GM21619 (cell line): Measurements from ENCODE around the gene ABCB7.
"Not testable (repeated sequence)": the region's sequence is repeated elsewhere in the genome, so short reads cannot be mapped to it uniquely, and the experiment has no call there.

Source experiments
- ATAC-seq: cut with Tn5 transposase; IDR thresholded peaks from one replicate; pipeline ENCODE4 v1.9.1; 2021; ENCODE audit not compliant: unreplicated experiment

The ABCB7 gene

GRCh38 chrX:75106772-75107171, 49.3 kb downstream of the ABCB7 start:
- ATAC-seq, result no peak

GRCh38 chrX:75096331-75096730, 59.8 kb downstream of the ABCB7 start:
- no peak for ATAC-seq

GRCh38 chrX:75086731-75087195, 69.3 kb downstream of the ABCB7 start:
- no peak for ATAC-seq

DNA sequence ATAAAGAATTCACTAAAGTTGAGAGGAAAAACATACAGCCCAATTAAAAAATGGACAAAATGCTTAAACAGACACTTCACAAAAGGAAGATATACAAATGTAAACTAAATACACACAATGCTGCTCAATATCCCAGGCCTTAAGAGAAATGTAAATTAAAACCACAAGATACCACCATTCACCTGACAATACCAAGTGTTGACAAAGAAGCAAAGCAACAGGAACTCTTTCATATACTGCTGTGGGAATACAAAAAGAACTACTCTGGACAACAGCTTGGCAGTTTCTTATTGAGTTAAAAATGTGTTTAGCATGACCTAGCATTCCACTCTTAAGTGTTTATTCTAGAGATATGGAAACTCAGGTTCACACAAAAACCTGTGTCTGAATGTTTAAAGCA, 71.3 kb downstream of the ABCB7 start:
- no peak for ATAC-seq

- ATAC-seq, result no peak
Observed at GRCh38 chrX:75076429-75076828, 79.7 kb downstream of the ABCB7 start.

DNA sequence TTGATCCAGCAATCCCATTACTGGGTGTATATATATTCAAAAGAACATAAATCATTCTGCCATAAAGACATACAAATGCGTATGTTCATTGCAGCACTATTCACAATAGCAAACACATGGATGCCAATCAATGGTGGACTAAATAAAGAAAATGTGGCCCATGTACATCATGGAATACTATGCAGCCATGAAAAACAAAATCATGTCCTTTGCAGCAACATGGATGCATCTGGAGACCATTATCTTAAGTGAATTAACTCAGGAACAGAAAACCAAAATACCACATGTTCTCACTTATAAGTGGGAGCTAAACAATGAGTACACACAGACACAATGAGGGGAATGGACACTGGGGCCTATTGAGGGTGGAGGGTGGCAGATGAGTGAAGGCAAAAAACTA, 81.6 kb downstream of the ABCB7 start:
- ATAC-seq, result no peak

DNA sequence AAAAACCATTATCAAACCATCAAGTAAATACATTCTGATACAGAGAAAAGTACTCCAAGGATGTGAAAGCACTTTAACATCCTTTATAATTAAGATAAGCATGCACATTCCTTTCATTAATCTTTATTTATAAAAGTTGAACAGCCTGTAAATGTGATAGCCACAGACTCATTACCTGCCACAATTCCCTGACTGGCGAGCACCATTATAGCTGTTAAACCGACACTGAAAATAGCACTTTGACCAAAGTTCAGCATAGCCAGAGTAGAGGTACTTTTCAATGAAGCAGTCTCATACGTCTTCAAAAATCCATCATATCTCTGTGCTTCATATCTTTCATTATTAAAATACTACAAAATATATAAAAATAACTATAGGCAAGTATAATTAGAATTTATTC, 84.7 kb downstream of the ABCB7 start:
- no peak for ATAC-seq

DNA sequence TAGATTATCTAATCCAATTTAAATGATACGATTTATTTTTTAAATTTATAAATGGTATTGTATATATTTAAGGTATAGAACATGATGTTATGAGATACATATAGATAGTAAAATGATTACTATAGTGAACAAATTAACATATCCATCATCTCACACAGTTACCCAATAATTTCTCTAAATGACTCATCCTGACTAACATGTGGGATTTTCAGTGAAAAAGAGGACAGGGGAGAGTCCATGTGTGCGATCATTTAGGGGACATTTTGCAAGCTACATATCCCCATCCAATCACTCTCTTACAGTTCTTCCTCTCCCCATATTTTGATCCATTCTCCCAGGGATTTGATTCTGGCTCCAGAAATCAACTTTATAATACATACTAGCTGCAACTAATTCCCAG, 88.2 kb downstream of the ABCB7 start:
- no peak for ATAC-seq

DNA sequence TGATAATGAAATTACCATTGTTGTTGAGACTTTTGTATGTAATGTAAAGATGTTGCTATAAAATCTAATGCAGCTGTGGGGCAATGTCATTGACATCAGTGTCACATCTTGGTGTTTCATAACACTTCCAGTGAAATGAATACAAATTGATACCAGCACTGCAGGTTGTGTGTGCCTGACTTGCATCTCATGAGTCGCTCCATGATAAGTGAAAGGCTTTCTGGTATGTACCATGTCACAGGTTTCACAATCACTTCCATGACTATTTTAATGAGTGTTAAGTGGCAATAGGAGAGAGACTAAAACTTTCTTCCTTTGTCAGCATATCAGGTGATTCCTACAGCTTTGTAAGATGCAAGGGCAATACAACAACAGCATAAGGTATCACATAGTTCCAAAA, 94.4 kb downstream of the ABCB7 start:
- no peak for ATAC-seq

DNA sequence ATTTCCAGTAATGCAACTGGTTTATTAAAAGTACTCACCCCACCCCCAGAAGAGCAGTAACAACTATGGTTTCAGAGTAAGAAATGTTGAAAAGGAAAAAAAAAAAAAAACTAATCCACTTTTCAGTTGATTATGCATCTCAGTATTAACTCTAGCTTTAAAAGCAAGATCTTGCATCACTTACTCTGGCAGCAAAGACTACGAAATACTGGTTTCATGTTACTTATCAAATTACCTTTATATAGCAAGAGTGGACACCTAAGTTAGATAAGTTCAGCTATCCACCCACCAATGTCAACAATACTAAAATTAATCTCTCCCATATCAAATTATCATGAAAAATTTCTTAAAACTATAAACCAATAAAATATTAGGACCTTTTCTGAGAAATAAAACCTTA, 105.0 kb downstream of the ABCB7 start:
- ATAC-seq, result no peak

DNA sequence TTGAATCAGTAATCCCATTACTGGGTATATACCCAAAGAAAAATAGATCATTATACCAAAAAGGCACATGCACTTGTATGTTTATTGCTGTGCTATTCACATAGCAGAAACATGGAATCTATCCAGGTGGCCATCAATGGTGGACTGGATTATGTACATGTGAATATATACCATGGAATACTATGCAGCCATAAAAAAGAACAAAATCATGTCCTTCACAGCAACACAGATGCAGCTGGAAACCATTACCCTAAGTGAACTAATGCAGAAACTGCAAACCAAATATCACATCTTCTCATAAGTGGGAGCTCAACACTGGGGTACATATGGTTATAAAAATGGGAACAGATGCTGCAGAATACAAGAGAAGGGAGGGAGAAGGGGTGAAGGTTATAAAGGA, 110.7 kb downstream of the ABCB7 start:
- no peak for ATAC-seq

DNA sequence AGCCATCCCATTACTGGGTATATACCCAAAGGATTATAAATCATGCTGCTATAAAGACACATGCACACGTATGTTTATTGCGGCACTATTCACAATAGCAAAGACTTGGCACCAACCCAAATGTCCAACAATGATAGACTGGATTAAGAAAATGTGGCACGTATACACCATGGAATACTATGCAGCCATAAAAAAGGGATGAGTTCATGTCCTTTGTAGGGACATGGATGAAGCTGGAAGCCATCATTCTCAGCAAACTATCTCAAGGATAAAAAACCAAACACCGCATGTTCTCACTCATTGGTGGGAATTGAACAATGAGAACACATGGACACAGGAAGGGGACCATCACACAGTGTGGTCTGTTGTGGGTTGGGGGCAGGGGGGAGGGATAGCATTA, 111.9 kb downstream of the ABCB7 start:
- not testable (repeated sequence) for ATAC-seq

- no peak for ATAC-seq
Observed at GRCh38 chrX:75038925-75039324, 117.2 kb downstream of the ABCB7 start.
